ENCODE measurements around the gene AP4S1.

AP4S1 gene

GRCh38 chr14:31142455-31143087 is 117.1 kb downstream of the AP4S1 start:
- Histone ChIP-seq H3K36me3 (ENCODE audit: control insufficient read depth, insufficient read depth, low read length) (peaks cover 89% of the 10 kb centered on the region), H3K4me1 (ENCODE audit: control insufficient read depth, insufficient read depth, low read length) (no peaks in the 10 kb centered on the region), H3K9ac (ENCODE audit: low read depth, low read length) (no peak overlapping the region), H3K27me3 (ENCODE audit: control insufficient read depth, insufficient read depth, low read length) (no peaks in the 10 kb centered on the region), H3K27ac (ENCODE audit: low read depth, low read length) (no peak overlapping the region), H3K9me3 (ENCODE audit: control insufficient read depth, insufficient read depth, low read length) (no peaks in the 10 kb centered on the region), H3K4me3 (ENCODE audit: low read depth, low read length) (no peak overlapping the region)
